Measurements from ENCODE around the gene ACSL5. TPM values are rescaled to one million over a fixed set of nuclear protein-coding genes. Genes with fewer than 3 reads are reported as not detected.

The ACSL5 gene
- total RNA-seq, 1 experiment from 2014 or later = not detected

- H3K4me2 ChIP-seq (ENCODE audit: insufficient read depth, insufficient read length, low read length) = no peak overlapping the region
- H3K27ac Mint-ChIP-seq = no peak overlapping the region
- H2BK15ac ChIP-seq (ENCODE audit: low read depth, low read length) = no peak overlapping the region
These were observed 10.2 kb downstream of the ACSL5 start for GRCh38 chr10:112384141-112384540.

More at GRCh38 chr10:112384141-112384540, 10.2 kb downstream of the ACSL5 start:
- no peaks in the 10 kb centered on the region for H3K79me2 ChIP-seq (ENCODE audit: insufficient read depth, low read length)
- H4K91ac ChIP-seq (ENCODE audit: insufficient read length, low read depth, low read length) = no peak overlapping the region
- Mint-ChIP-seq H3K27me3 (ENCODE audit: low read depth) (no peaks in the 10 kb centered on the region), H3K4me1 (no peaks in the 10 kb centered on the region), H3K36me3 (ENCODE audit: insufficient read depth in 1 of 3, low read depth in 3 of 3) (no peaks in the 10 kb centered on the region), H3K9me3 (no peaks in the 10 kb centered on the region; a peak in 1 of 5 replicates), H3K4me3 (no peak overlapping the region)
- no peaks in the 10 kb centered on the region for H3K79me1 ChIP-seq (ENCODE audit: insufficient read depth, low read depth, low read length, poor library complexity, severe bottlenecking)
- no peak overlapping the region for H2BK120ac ChIP-seq (ENCODE audit: low read depth, low read length, poor library complexity, severe bottlenecking)
- H4K5ac ChIP-seq (ENCODE audit: insufficient read length, low read depth, low read length) = no peak overlapping the region
- no peaks in the 10 kb centered on the region for H3K23me2 ChIP-seq (ENCODE audit: insufficient read length, low read depth, low read length, poor library complexity, severe bottlenecking)
- no peak for DNase-seq
- H3K14ac ChIP-seq (ENCODE audit: insufficient read depth, low read length) = no peak overlapping the region
- H3T11ph ChIP-seq (ENCODE audit: low read length) = no peak overlapping the region
- H3K4me1 ChIP-seq (ENCODE audit: insufficient read depth, low read length) = no peaks in the 10 kb centered on the region
- H2AFZ ChIP-seq (ENCODE audit: low read length) = no peak overlapping the region
- no peak overlapping the region for H2AK5ac ChIP-seq (ENCODE audit: insufficient read length, low read length)
- no CpG with 5 or more reads among the region's 2 CpGs for WGBS (ENCODE audit: extremely low coverage, insufficient read length, low lambda C conversion rate)
- H2BK20ac ChIP-seq (ENCODE audit: low read depth, low read length, poor library complexity, severe bottlenecking) = no peak overlapping the region
- H3K56ac ChIP-seq (ENCODE audit: insufficient read length, low read depth, low read length) = no peak overlapping the region
- H2BK5ac ChIP-seq (ENCODE audit: insufficient read length, low read length) = no peak overlapping the region
- TF ChIP-seq CTCF (conservative IDR thresholded peaks at IDR 0.05) = no peak
- H3K27me3 ChIP-seq (ENCODE audit: insufficient read depth, low read length) = no peaks in the 10 kb centered on the region
- H3K9me3 ChIP-seq (ENCODE audit: control insufficient read depth, low read depth, low read length) = no peaks in the 10 kb centered on the region
- H3K18ac ChIP-seq (ENCODE audit: insufficient read length, low read depth, low read length) = no peak overlapping the region
- H3K4ac ChIP-seq (ENCODE audit: low read depth, low read length) = no peak overlapping the region
- no peak overlapping the region for H3K27ac ChIP-seq (ENCODE audit: insufficient read length, low read depth, low read length)
- no peak overlapping the region for H2BK12ac ChIP-seq (ENCODE audit: insufficient read length, low read depth, low read length)
- no peak overlapping the region for H4K8ac ChIP-seq (replicated peaks; ENCODE audit: insufficient read length, low read depth, low read length)
- H3K9ac ChIP-seq (ENCODE audit: extremely low read depth, insufficient read length, low read length) = no peak overlapping the region
- no peak overlapping the region for H3K23ac ChIP-seq (ENCODE audit: insufficient read length, low read depth, low read length)
- H4K20me1 ChIP-seq (ENCODE audit: control insufficient read depth, insufficient read depth, insufficient read length) = no peaks in the 10 kb centered on the region

All from H9 (cell line).